ENCODE measurements around the gene HEXD. TPM values are rescaled to one million over a fixed set of nuclear protein-coding genes. Genes with fewer than 3 reads are reported as not detected.

HEXD gene
- total and polyA plus RNA-seq, 4 donors, result 5.6 to 19.9 (median 12.2) TPM

- H3K4me3 ChIP-seq (ENCODE audit: low read depth in 1 of 3, low read length in 3 of 3), result no peak overlapping the region
Measured at GRCh38 chr17:82416264-82416663, 1.9 kb upstream of the HEXD start.

More at GRCh38 chr17:82416264-82416663, 1.9 kb upstream of the HEXD start:
- no peaks in the 10 kb centered on the region for H3K27me3 ChIP-seq (ENCODE audit: control insufficient read depth in 4 of 4, insufficient read depth in 4 of 4, low read length in 3 of 4)
- peaks cover 2 to 36% (median 27%) of the 10 kb centered on the region in 4 donors for H3K4me1 ChIP-seq (ENCODE audit: control insufficient read depth in 4 of 4, insufficient read depth in 4 of 4, low read length in 3 of 4)
- no peaks in the 10 kb centered on the region for H3K9me3 ChIP-seq (ENCODE audit: control insufficient read depth in 4 of 4, low read length in 3 of 4)
- TF ChIP-seq RAD21 (IDR thresholded peaks at IDR 0.05) (no peak), NR2F2 (IDR thresholded peaks at IDR 0.05) (no peak), REST (IDR thresholded peaks at IDR 0.05) (no peak), YY1 (IDR thresholded peaks at IDR 0.05) (no peak), HNF4G (IDR thresholded peaks at IDR 0.05) (no peak), CTCF (IDR thresholded peaks at IDR 0.05; ENCODE audit: low read depth, low read length, missing input control) (no peak), GABPA (IDR thresholded peaks at IDR 0.05 in 1 of 2, conservative IDR thresholded peaks at IDR 0.05 in 1 of 2) (no peak), SP1 (IDR thresholded peaks at IDR 0.05) (no peak)
- TF ChIP-seq, protein P1, sequence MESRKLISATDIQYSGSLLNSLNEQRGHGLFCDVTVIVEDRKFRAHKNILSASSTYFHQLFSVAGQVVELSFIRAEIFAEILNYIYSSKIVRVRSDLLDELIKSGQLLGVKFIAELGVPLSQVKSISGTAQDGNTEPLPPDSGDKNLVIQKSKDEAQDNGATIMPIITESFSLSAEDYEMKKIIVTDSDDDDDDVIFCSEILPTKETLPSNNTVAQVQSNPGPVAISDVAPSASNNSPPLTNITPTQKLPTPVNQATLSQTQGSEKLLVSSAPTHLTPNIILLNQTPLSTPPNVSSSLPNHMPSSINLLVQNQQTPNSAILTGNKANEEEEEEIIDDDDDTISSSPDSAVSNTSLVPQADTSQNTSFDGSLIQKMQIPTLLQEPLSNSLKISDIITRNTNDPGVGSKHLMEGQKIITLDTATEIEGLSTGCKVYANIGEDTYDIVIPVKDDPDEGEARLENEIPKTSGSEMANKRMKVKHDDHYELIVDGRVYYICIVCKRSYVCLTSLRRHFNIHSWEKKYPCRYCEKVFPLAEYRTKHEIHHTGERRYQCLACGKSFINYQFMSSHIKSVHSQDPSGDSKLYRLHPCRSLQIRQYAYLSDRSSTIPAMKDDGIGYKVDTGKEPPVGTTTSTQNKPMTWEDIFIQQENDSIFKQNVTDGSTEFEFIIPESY (IDR thresholded peaks at IDR 0.05), result no peak
- peaks cover 0 to 2% (median 0%) of the 10 kb centered on the region in 4 donors for H3K36me3 ChIP-seq (ENCODE audit: control insufficient read depth in 4 of 4, insufficient read depth in 3 of 4, low read depth in 1 of 4, low read length in 3 of 4)
- no peak overlapping the region for H3K27ac ChIP-seq (ENCODE audit: low read depth in 1 of 2, low read length in 2 of 2)
- H3K9ac ChIP-seq (ENCODE audit: low read depth in 1 of 2, low read length in 2 of 2), result no peak overlapping the region
- WGBS, result 97% methylated on average over 4 of the region's 4 CpGs
- DNase-seq (ENCODE audit: low spot score), result no peak

All from liver (tissue), 9 donors.